Endometrial microvascular endothelial cells (primary cell): ENCODE measurements around the gene ZNF324. TPM values are rescaled to one million over a fixed set of nuclear protein-coding genes. Genes with fewer than 3 reads are reported as not detected.

Source experiments
- in situ Hi-C: cut with HindIII; loops from 2 replicates; pipeline ENCODE4 v1.10.0; 2017; ENCODE audit warnings: low sequenced_read_pairs, low pct_unique_long_range_greater_than_20kb; ENCODE audit errors: inconsistent ontology term
- total RNA-seq: library from RNA; depleted of rRNA; stranded (reverse); fragments of >200 nt; gene quantifications from one replicate; pipeline ENCODE4 v1.2.3, GENCODE V29; 2015; ENCODE audit errors: inconsistent ontology term

Gene ZNF324
- total RNA-seq, 1 donor from 2014 or later: 7.5 TPM

GRCh38 chr19:58518256-58519086 is 51.6 kb downstream of the ZNF324 start:
- in situ Hi-C loops: no loop called here

GRCh38 chr19:58519087-58519354 is 52.1 kb downstream of the ZNF324 start:
- in situ Hi-C loops: no loop called here

- in situ Hi-C loops: no loop called here
These were observed 52.7 kb downstream of the ZNF324 start, which contains the start of gene ZBTB45 for GRCh38 chr19:58519355-58520256. ZBTB45 (minus strand) TSS chr19:58519810; CDS start chr19:58517673, 2,137 bp downstream.

DNA sequence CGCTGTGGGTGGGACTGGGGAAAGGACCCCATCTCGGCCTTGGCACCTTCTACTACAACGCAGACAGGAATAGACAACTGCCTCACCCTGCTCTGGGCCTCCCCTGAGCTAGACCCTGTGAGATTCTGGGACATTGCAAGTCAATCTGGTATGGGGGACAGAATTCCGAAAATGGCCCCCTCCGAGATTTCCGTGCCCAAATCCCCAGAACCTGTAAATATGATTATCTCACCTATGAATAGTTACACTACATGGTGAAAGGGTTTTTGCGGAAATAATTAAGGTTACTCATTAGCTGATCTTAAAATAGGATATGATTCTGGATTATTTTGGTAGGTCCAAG is 53.3 kb downstream of the ZNF324 start:
- in situ Hi-C loops: no loop called here

- in situ Hi-C loops: no loop called here
These were observed 54.8 kb downstream of the ZNF324 start for GRCh38 chr19:58521651-58522050.

- in situ Hi-C loops: no loop called here
These were observed 55.8 kb downstream of the ZNF324 start for GRCh38 chr19:58522709-58523108.

Other genes starting within 250 kb of the ZNF324 start
- gene ZNF544, start 238.2 kb upstream of the ZNF324 start, total RNA-seq: 59.2 TPM
- 2.9 TPM for gene ZNF8, start 188.1 kb upstream of the ZNF324 start, total RNA-seq
- gene ERVK3-1, start 161.7 kb upstream of the ZNF324 start, total RNA-seq: 44.8 TPM
- gene ZSCAN22, start 140.1 kb upstream of the ZNF324 start, total RNA-seq: 1.3 TPM
- not detected for gene A1BG, start 113.6 kb upstream of the ZNF324 start, total RNA-seq
- 0.19 TPM for gene ZNF497, start 104.3 kb upstream of the ZNF324 start, total RNA-seq
- 3.1 TPM for gene ZNF837, start 86.0 kb upstream of the ZNF324 start, total RNA-seq
- 2,433 TPM for gene RPS5, start 79.8 kb upstream of the ZNF324 start, total RNA-seq
- not detected for gene RNF225, start 71.4 kb upstream of the ZNF324 start, total RNA-seq
- 2.6 TPM for gene ZNF584, start 58.4 kb upstream of the ZNF324 start, total RNA-seq
- gene ZNF132, start 26.9 kb upstream of the ZNF324 start, total RNA-seq: 3.3 TPM
- gene ZNF324B, start 15.5 kb upstream of the ZNF324 start, total RNA-seq: 8.5 TPM
- 7.4 TPM for gene ZNF446, start 9.3 kb downstream of the ZNF324 start, total RNA-seq
- gene SLC27A5, start 44.9 kb downstream of the ZNF324 start, total RNA-seq: 13.9 TPM
- 10.3 TPM for gene ZBTB45, start 52.7 kb downstream of the ZNF324 start, total RNA-seq
- 420 TPM for gene TRIM28, start 77.0 kb downstream of the ZNF324 start, total RNA-seq
- gene CHMP2A, start 88.0 kb downstream of the ZNF324 start, total RNA-seq: 67.3 TPM
- gene UBE2M, start 91.5 kb downstream of the ZNF324 start, total RNA-seq: 37.9 TPM
- gene MZF1, start 106.3 kb downstream of the ZNF324 start, total RNA-seq: 12.7 TPM